Dendritic cell treated with granulocyte-macrophage colony-stimulating factor and Interleukin-4, amounts not matched to agents 40 ng/mL and 50 ng/mL, for 4 days (primary cell): ENCODE measurements around the gene FARP1.

Experiments
- H3K27ac Mint-ChIP-seq: one replicate; pipeline ENCODE4 v1.8.0; 2022; ENCODE audit warnings: mild to moderate bottlenecking, mixed read lengths
- H3K27me3 Mint-ChIP-seq: one replicate; pipeline ENCODE4 v1.8.0; 2022; ENCODE audit warnings: mild to moderate bottlenecking, mixed read lengths
- H3K36me3 Mint-ChIP-seq: one replicate; pipeline ENCODE4 v1.8.0; 2022; ENCODE audit warnings: low read depth, mixed read lengths
- H3K4me1 Mint-ChIP-seq: one replicate; pipeline ENCODE4 v1.8.0; 2022; ENCODE audit warnings: low read depth, mixed read lengths
- H3K4me3 Mint-ChIP-seq: one replicate; pipeline ENCODE4 v1.8.0; 2022; ENCODE audit warnings: mild to moderate bottlenecking, moderate library complexity, mixed read lengths
- H3K9me3 Mint-ChIP-seq: one replicate; pipeline ENCODE4 v1.8.0; 2022; ENCODE audit warnings: mixed read lengths
- intact Hi-C: fragments of 100-400 bp; cut with micrococcal nuclease; formaldehyde crosslinking; loops from one replicate; pipeline ENCODE4 v1.15.0; 2022

Gene FARP1

GRCh38 chr13:98299235-98299965 is 156.5 kb downstream of the FARP1 start:
- H3K27me3 Mint-ChIP-seq = no peaks in the 10 kb centered on the region
- no peak overlapping the region for H3K27ac Mint-ChIP-seq

GRCh38 chr13:98299966-98300350 is 157.1 kb downstream of the FARP1 start:
- Mint-ChIP-seq H3K4me3 (no peak overlapping the region), H3K4me1 (no peaks in the 10 kb centered on the region), H3K27ac (no peak overlapping the region), H3K36me3 (no peaks in the 10 kb centered on the region), H3K27me3 (no peaks in the 10 kb centered on the region), H3K9me3 (no peaks in the 10 kb centered on the region)
- intact Hi-C loops = no loop called here

More at GRCh38 chr13:98299235-98299965, 156.5 kb downstream of the FARP1 start:
- no peaks in the 10 kb centered on the region for H3K4me1 Mint-ChIP-seq
- no peaks in the 10 kb centered on the region for H3K36me3 Mint-ChIP-seq
- H3K4me3 Mint-ChIP-seq = no peak overlapping the region
- intact Hi-C loops = no loop called here
- H3K9me3 Mint-ChIP-seq = no peaks in the 10 kb centered on the region

GRCh38 chr13:98300956-98301641 is 158.2 kb downstream of the FARP1 start:
- H3K36me3 Mint-ChIP-seq = no peaks in the 10 kb centered on the region
- H3K4me1 Mint-ChIP-seq = no peaks in the 10 kb centered on the region
- no peak overlapping the region for H3K27ac Mint-ChIP-seq
- H3K4me3 Mint-ChIP-seq = no peak overlapping the region
- intact Hi-C loops = no loop called here
- no peaks in the 10 kb centered on the region for H3K9me3 Mint-ChIP-seq
- no peaks in the 10 kb centered on the region for H3K27me3 Mint-ChIP-seq

- Mint-ChIP-seq H3K4me3 (no peak overlapping the region), H3K27me3 (no peaks in the 10 kb centered on the region), H3K36me3 (no peaks in the 10 kb centered on the region), H3K9me3 (no peaks in the 10 kb centered on the region), H3K4me1 (no peaks in the 10 kb centered on the region), H3K27ac (no peak overlapping the region)
- intact Hi-C loops = no loop called here
Observed at GRCh38 chr13:98301721-98302120, 158.8 kb downstream of the FARP1 start.

- Mint-ChIP-seq H3K4me3 (no peak overlapping the region), H3K9me3 (no peaks in the 10 kb centered on the region), H3K27ac (no peak overlapping the region), H3K4me1 (no peaks in the 10 kb centered on the region), H3K36me3 (no peaks in the 10 kb centered on the region), H3K27me3 (peaks cover 4% of the 10 kb centered on the region)
- intact Hi-C loops = no loop called here
Observed at GRCh38 chr13:98303858-98304257, 161.0 kb downstream of the FARP1 start.

GRCh38 chr13:98305670-98306069 is 162.8 kb downstream of the FARP1 start:
- Mint-ChIP-seq H3K27me3 (peaks cover 4% of the 10 kb centered on the region), H3K36me3 (no peaks in the 10 kb centered on the region), H3K4me1 (no peaks in the 10 kb centered on the region), H3K9me3 (no peaks in the 10 kb centered on the region), H3K27ac (no peak overlapping the region), H3K4me3 (no peak overlapping the region)
- intact Hi-C loops = no loop called here

- Mint-ChIP-seq H3K4me1 (no peaks in the 10 kb centered on the region), H3K27ac (no peak overlapping the region), H3K27me3 (peaks cover 4% of the 10 kb centered on the region), H3K4me3 (no peak overlapping the region), H3K36me3 (no peaks in the 10 kb centered on the region), H3K9me3 (no peaks in the 10 kb centered on the region)
- intact Hi-C loops = no loop called here
Observed at GRCh38 chr13:98307463-98308085, 164.7 kb downstream of the FARP1 start.

- intact Hi-C loops = no loop called here
- H3K36me3 Mint-ChIP-seq = no peaks in the 10 kb centered on the region
- no peak overlapping the region for H3K27ac Mint-ChIP-seq
- H3K4me3 Mint-ChIP-seq = no peak overlapping the region
- H3K4me1 Mint-ChIP-seq = no peaks in the 10 kb centered on the region
- H3K27me3 Mint-ChIP-seq = peaks cover 4% of the 10 kb centered on the region
- no peaks in the 10 kb centered on the region for H3K9me3 Mint-ChIP-seq
Observed at GRCh38 chr13:98308086-98308911, 165.4 kb downstream of the FARP1 start.

GRCh38 chr13:98309569-98310335 is 166.9 kb downstream of the FARP1 start:
- no peak overlapping the region for H3K4me3 Mint-ChIP-seq
- intact Hi-C loops = no loop called here
- peaks cover 4% of the 10 kb centered on the region for H3K27me3 Mint-ChIP-seq
- no peaks in the 10 kb centered on the region for H3K4me1 Mint-ChIP-seq
- H3K36me3 Mint-ChIP-seq = no peaks in the 10 kb centered on the region
- H3K9me3 Mint-ChIP-seq = no peaks in the 10 kb centered on the region
- no peak overlapping the region for H3K27ac Mint-ChIP-seq

GRCh38 chr13:98310485-98311199 is 167.7 kb downstream of the FARP1 start:
- no peak overlapping the region for H3K4me3 Mint-ChIP-seq
- intact Hi-C loops = no loop called here
- H3K27me3 Mint-ChIP-seq = peaks cover 4% of the 10 kb centered on the region
- H3K9me3 Mint-ChIP-seq = no peaks in the 10 kb centered on the region
- H3K4me1 Mint-ChIP-seq = no peaks in the 10 kb centered on the region
- H3K27ac Mint-ChIP-seq = no peak overlapping the region
- no peaks in the 10 kb centered on the region for H3K36me3 Mint-ChIP-seq

GRCh38 chr13:98311200-98311548 is 168.3 kb downstream of the FARP1 start:
- H3K27me3 Mint-ChIP-seq = peaks cover 4% of the 10 kb centered on the region
- H3K27ac Mint-ChIP-seq = no peak overlapping the region
- intact Hi-C loops = no loop called here
- H3K9me3 Mint-ChIP-seq = no peaks in the 10 kb centered on the region
- no peak overlapping the region for H3K4me3 Mint-ChIP-seq
- no peaks in the 10 kb centered on the region for H3K4me1 Mint-ChIP-seq
- H3K36me3 Mint-ChIP-seq = no peaks in the 10 kb centered on the region

- no peak overlapping the region for H3K27ac Mint-ChIP-seq
- H3K36me3 Mint-ChIP-seq = no peaks in the 10 kb centered on the region
- H3K27me3 Mint-ChIP-seq = peaks cover 4% of the 10 kb centered on the region
- no peaks in the 10 kb centered on the region for H3K4me1 Mint-ChIP-seq
- peaks cover 2% of the 10 kb centered on the region for H3K9me3 Mint-ChIP-seq
- H3K4me3 Mint-ChIP-seq = no peak overlapping the region
- intact Hi-C loops = no loop called here
Observed at GRCh38 chr13:98312606-98313005, 169.7 kb downstream of the FARP1 start.
